NCI-H748 (cell line): ENCODE measurements around the gene KCNMA1.
"Not testable (repeated sequence)": the region's sequence is repeated elsewhere in the genome, so short reads cannot be mapped to it uniquely, and the experiment has no call there.

Experiments
- DNase-seq: peaks from one replicate; lab custom pipeline; 2025; ENCODE audit not compliant: unreplicated experiment; lab: John Stamatoyannopoulos, UW

Gene KCNMA1

GRCh38 chr10:77403761-77404160 lies 233.8 kb downstream of the KCNMA1 start:
- no peak for DNase-seq

- no peak for DNase-seq
Observed at GRCh38 chr10:77401683-77402082, 235.9 kb downstream of the KCNMA1 start.

- DNase-seq, result peak; percentile 84
Observed at GRCh38 chr10:77400033-77400432, 237.6 kb downstream of the KCNMA1 start.

- no peak for DNase-seq
Observed at GRCh38 chr10:77398986-77399755, 238.4 kb downstream of the KCNMA1 start.

- DNase-seq, result no peak
Observed at GRCh38 chr10:77398558-77398957, 239.1 kb downstream of the KCNMA1 start.

GRCh38 chr10:77397103-77397502 lies 240.5 kb downstream of the KCNMA1 start:
- no peak for DNase-seq

- DNase-seq, result no peak
Observed at GRCh38 chr10:77396290-77396689, 241.3 kb downstream of the KCNMA1 start.

- DNase-seq, result peak; percentile 14
Observed at GRCh38 chr10:77393821-77394501, 243.6 kb downstream of the KCNMA1 start.

GRCh38 chr10:77393411-77393810 lies 244.2 kb downstream of the KCNMA1 start:
- DNase-seq, result no peak

- peak; percentile 82 for DNase-seq
Observed at GRCh38 chr10:77392851-77393250, 244.8 kb downstream of the KCNMA1 start.

- DNase-seq, result peak; percentile 33
Observed at GRCh38 chr10:77392236-77392721, 245.3 kb downstream of the KCNMA1 start.

GRCh38 chr10:77391605-77392235 lies 245.9 kb downstream of the KCNMA1 start:
- peak; percentile 70 for DNase-seq

- no peak for DNase-seq
Observed at GRCh38 chr10:77390481-77390891, 247.1 kb downstream of the KCNMA1 start.

GRCh38 chr10:77388571-77389100 lies 249.0 kb downstream of the KCNMA1 start:
- no peak for DNase-seq

- not testable (repeated sequence) for DNase-seq
Observed at GRCh38 chr10:77387701-77388100, 249.9 kb downstream of the KCNMA1 start.

- DNase-seq, result no peak
Observed at GRCh38 chr10:77387247-77387646, 250.4 kb downstream of the KCNMA1 start.

GRCh38 chr10:77386838-77387237 lies 250.8 kb downstream of the KCNMA1 start:
- DNase-seq, result no peak

GRCh38 chr10:77386365-77386764 lies 251.2 kb downstream of the KCNMA1 start:
- no peak for DNase-seq

- no peak for DNase-seq
Observed at GRCh38 chr10:77385315-77385714, 252.3 kb downstream of the KCNMA1 start.

GRCh38 chr10:77383861-77384553 lies 253.6 kb downstream of the KCNMA1 start:
- peak; percentile 81 for DNase-seq

GRCh38 chr10:77381750-77382149 lies 255.9 kb downstream of the KCNMA1 start:
- no peak for DNase-seq
